Measurements from ENCODE around the gene HDAC2. TPM values are rescaled to one million over a fixed set of nuclear protein-coding genes. Genes with fewer than 3 reads are reported as not detected.
"Not testable (repeated sequence)": the region's sequence is repeated elsewhere in the genome, so short reads cannot be mapped to it uniquely, and the experiment has no call there.

The HDAC2 gene
- polyA plus RNA-seq, 1 donor from 2014 or later: 68.6 TPM

DNA sequence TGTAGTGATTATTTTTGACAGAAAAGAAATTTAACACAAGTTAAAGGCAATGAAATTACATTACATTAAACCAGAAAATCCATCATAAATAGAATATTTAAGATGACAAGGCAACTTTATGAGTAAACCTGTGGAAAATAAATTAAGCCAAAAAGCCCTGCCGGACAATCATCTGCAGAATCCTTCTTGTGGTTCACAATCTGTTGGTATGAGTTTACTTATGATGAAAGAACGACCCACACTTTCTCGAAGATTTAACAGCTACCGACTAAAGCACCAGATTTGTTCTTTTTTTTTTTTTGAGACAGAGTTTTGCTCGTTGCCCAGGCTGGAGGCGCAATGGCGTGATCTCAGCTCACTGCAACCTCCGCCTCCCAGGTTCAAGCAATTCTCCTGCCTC lies 21.4 kb downstream of the HDAC2 start:
- H3K27me3 Mint-ChIP-seq: no peaks in the 10 kb centered on the region
- no peak overlapping the region for H3K27ac Mint-ChIP-seq
- peaks cover 3% of the 10 kb centered on the region for H3K36me3 Mint-ChIP-seq
- no peak overlapping the region for H3K4me3 Mint-ChIP-seq
- H3K9me3 Mint-ChIP-seq: no peaks in the 10 kb centered on the region
- peaks cover 0 to 4% (median 0%) of the 10 kb centered on the region in 3 donors for H3K4me1 Mint-ChIP-seq

DNA sequence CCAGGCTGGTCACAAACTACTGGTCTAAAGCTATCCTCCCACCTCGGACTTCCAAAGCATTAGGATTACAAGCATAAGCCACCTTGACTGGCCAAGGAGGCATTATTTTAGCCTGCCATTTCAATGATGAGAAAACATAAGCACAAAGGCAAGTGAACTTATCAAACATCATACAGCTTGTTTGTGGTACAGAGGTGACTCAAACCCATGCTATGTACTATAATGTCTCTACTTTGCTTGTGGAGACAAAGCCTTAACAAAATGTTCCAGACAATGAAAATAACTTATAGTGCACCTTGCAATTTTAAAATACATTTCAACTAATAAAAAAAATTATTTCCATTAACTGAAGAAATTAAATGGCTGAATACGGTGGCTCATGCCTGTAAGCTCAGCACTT lies 26.2 kb downstream of the HDAC2 start:
- Mint-ChIP-seq H3K4me3 (no peak overlapping the region), H3K27ac (no peak overlapping the region), H3K4me1 (peaks cover 0 to 4% (median 0%) of the 10 kb centered on the region in 3 donors), H3K27me3 (no peaks in the 10 kb centered on the region), H3K36me3 (peaks cover 3% of the 10 kb centered on the region), H3K9me3 (no peaks in the 10 kb centered on the region)

DNA sequence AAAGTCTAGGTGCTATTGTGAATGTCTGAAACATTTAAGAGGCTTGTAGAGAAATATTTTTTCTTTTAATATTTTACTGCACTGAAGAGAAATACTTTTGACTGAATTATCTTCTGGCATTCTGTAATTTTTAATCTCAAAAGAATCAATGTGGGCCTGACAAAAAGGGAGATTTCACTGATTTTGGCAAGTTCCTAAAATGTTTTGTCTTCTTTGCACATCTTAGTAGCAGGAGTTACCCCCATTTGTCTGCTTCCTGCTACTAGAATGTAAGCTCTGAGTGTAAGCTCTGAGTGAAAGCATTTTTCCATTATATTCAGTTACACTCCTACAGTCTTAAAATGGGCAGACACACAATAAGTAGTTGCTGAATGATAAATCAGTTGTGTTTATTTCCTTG lies 31.1 kb downstream of the HDAC2 start:
- Mint-ChIP-seq H3K36me3 (peaks cover 4% of the 10 kb centered on the region), H3K27me3 (no peaks in the 10 kb centered on the region), H3K4me3 (no peak overlapping the region), H3K9me3 (no peaks in the 10 kb centered on the region), H3K4me1 (no peaks in the 10 kb centered on the region), H3K27ac (no peak overlapping the region)

DNA sequence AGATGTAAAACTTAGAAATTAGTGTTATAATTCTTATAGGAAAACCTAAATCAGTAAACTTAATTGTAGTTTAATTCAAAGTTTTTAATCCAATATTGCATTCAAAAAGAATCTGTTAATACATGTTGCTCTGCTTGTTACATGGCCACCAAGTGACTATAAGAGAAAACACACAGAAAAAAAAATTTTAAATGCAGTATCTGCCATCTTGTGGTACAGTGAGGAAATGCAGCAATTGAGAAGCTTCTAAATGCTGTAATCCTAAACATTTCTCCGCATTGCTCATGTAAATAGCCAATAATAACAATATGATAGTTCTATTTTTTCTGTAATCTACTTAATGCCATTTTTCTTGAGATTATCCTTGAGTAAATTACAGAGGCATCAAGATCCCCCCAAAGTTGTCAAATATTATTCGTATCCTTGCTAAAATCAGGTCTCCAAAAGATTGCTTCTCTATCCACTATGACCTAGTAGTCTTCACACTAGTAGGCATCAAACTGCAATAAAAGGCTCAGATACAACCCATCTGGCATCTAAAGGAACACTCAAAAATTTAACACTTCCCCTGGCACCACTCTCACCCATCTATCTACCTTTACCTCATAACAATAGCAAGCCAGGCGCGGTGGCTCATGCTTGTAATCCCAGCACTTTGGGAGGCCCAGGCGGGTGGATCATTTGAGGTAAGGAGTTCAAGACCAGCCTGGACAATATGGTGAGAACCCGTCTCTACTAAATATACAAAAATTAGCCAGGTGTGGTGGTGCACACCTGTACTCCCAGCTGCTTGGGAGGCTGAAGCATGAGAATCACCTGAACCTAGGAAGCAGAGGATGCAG lies 34.6 kb downstream of the HDAC2 start:
- Mint-ChIP-seq H3K9me3 (peaks cover 0 to 2% (median 0%) of the 10 kb centered on the region in 3 donors), H3K4me3 (no peak overlapping the region), H3K27me3 (no peaks in the 10 kb centered on the region), H3K4me1 (no peaks in the 10 kb centered on the region), H3K27ac (peak overlapping the region in 1 of 3 donors; percentile 3), H3K36me3 (peaks cover 4% of the 10 kb centered on the region)

DNA sequence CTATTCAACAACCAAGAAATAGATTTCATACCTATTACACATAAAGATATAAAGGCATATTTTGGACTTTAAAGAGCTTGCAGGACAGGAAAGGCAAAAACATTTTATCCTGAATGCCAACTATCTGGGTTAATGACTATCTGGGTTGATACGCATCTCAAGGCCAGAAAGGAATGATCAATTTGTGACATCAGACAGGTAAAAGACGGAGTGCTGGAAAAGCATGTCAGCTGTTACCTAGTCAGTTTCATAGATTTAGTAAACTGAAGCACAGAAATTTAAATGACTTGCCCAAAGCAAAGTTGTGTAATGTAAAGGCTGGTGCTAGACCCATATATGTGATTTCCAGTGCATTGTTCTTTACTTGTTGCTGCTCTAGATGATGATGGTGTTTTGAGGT lies 36.8 kb downstream of the HDAC2 start:
- no peaks in the 10 kb centered on the region for H3K4me1 Mint-ChIP-seq
- H3K36me3 Mint-ChIP-seq: peaks cover 6% of the 10 kb centered on the region
- H3K27ac Mint-ChIP-seq: no peak overlapping the region
- H3K27me3 Mint-ChIP-seq: no peaks in the 10 kb centered on the region
- H3K4me3 Mint-ChIP-seq: no peak overlapping the region
- H3K9me3 Mint-ChIP-seq: peaks cover 0 to 8% (median 8%) of the 10 kb centered on the region in 3 donors

DNA sequence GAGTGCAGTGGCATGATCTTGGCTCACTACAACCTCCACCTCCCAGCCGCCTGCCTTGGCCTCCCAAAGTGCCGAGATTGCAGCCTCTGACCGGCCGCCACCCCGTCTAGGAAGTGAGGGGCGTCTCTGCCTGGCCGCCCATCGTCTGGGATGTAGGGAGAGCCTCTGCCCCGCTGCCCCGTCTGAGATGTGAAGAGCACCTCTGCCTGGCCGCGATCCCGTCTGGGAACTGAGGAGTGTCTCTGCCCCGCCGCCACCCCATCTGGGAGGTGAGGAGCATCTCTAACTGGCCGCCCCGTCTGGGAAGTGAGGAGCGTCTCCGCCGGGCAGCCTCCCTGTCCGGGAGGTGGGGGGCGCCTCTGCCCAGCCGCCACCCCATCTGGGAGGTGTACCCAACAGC lies 39.0 kb downstream of the HDAC2 start:
- not testable (repeated sequence) for H3K36me3 Mint-ChIP-seq, H3K4me1 Mint-ChIP-seq, H3K27ac Mint-ChIP-seq, H3K4me3 Mint-ChIP-seq, H3K27me3 Mint-ChIP-seq
- peaks cover 0 to 13% (median 8%) of the 10 kb centered on the region in 3 donors for H3K9me3 Mint-ChIP-seq

DNA sequence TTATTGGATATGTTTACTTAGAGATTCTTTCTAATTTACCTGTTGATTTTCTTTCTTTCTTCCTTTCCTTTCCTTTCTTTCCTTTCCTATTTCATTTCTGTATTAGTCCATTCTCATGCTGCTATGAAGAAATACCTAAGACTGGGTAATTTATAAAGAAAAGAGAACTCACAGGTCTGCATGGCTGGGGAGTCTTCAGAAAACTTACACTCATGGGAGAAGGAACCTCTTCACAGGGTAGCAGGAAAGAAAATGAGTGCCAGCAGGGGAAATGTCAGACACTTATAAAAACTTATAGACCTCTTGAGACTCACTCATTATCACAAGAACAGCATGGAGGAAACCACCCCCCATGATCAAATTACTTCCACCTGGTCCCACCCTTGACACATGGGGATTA lies 40.8 kb downstream of the HDAC2 start:
- Mint-ChIP-seq H3K36me3 (peaks cover 6% of the 10 kb centered on the region), H3K9me3 (peaks cover 0 to 13% (median 8%) of the 10 kb centered on the region in 3 donors), H3K4me3 (peak overlapping the region in 1 of 4 donors; percentile 41)

DNA sequence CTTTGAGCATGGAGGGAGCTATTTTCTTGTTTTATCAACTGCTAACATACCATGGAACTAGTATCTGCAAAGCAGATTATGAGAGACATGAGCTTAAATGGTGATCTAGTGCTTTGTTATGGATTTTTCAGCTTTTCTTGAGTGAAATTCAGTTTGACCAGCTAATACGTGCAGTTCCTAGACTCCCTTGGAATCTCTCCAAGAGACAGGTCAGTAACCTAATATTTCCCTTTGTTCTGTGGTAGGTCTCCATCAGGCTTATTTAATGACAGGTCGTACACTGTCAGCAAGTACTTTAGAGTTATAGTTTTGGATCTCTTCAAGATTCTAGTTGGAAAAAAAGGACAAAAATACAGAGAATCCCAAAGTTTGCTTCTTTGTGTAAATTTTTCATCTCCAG lies 43.9 kb downstream of the HDAC2 start:
- Mint-ChIP-seq H3K4me1 (no peaks in the 10 kb centered on the region), H3K9me3 (peaks cover 0 to 11% (median 8%) of the 10 kb centered on the region in 3 donors), H3K36me3 (peaks cover 4% of the 10 kb centered on the region), H3K27ac (no peak overlapping the region), H3K4me3 (no peak overlapping the region), H3K27me3 (no peaks in the 10 kb centered on the region)

More for the DNA sequence above, 40.8 kb downstream of the HDAC2 start:
- Mint-ChIP-seq H3K27ac (no peak overlapping the region), H3K4me1 (no peaks in the 10 kb centered on the region), H3K27me3 (no peaks in the 10 kb centered on the region)

DNA sequence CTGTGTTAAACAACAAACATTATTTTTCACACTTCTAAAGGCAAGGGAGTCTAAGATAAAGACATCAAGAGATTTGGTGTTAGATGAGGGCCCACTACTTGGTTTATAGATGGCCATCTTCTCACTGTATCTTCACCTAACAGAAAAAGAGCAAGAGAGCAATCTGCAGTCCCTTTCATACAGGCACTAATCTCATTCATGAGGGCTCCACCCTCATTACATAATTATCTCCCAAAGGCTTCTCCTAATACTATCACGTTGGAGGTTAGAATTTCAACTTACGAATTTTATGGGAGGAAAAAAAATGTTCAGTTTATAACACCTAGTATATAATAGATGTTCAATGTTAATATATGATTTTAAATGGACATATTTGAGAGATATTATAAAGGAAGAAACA lies 45.6 kb downstream of the HDAC2 start:
- Mint-ChIP-seq H3K4me3 (no peak overlapping the region), H3K9me3 (peaks cover 0 to 11% (median 8%) of the 10 kb centered on the region in 3 donors), H3K27me3 (no peaks in the 10 kb centered on the region), H3K36me3 (peaks cover 4% of the 10 kb centered on the region), H3K27ac (no peak overlapping the region), H3K4me1 (peaks cover 0 to 4% (median 4%) of the 10 kb centered on the region in 3 donors)

DNA sequence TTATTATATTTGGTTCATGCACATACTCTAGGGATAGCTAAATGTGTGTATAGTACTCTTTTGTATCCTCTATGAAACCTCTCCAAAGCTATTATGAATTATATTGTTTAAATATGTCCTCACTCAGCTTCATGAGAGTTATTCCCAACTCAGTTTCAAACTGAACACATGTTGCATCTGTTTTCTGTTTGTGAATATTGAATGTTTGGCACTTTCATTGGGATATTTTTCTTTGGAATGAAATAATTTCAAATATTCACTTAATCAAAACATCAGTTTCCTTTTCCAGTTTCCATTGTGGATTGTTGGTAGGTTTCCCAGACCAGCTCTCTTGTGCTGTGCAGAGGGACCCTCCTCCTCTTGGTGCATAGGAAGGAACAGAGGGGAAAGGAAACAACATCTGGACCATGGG lies 46.6 kb downstream of the HDAC2 start:
- Mint-ChIP-seq H3K27ac (no peak overlapping the region), H3K9me3 (peaks cover 0 to 5% (median 2%) of the 10 kb centered on the region in 3 donors), H3K4me3 (no peak overlapping the region), H3K4me1 (peaks cover 1 to 5% (median 4%) of the 10 kb centered on the region in 3 donors), H3K36me3 (peaks cover under 1% of the 10 kb centered on the region), H3K27me3 (no peaks in the 10 kb centered on the region)

DNA sequence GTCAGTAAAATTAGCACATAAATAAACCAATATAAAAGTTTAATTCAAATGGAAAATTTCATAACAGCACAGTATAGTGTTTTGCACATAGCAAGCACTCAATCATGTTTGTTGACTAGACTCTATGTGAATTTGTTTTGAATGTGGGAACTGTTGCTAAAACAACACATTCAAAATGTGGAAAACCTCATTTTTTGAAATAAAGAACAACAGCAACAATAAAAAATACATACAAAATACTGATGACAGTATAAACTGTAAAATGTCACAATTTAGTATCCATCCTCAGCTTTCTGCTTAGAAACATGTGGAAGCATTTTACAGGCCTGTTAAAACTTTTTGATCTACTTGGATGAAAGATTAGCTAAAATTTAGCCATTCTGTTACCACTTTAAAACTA lies 47.4 kb downstream of the HDAC2 start:
- Mint-ChIP-seq H3K27me3 (no peaks in the 10 kb centered on the region), H3K4me1 (peaks cover 2 to 5% (median 4%) of the 10 kb centered on the region in 3 donors), H3K4me3 (no peak overlapping the region), H3K36me3 (no peaks in the 10 kb centered on the region), H3K27ac (no peak overlapping the region), H3K9me3 (no peaks in the 10 kb centered on the region)

DNA sequence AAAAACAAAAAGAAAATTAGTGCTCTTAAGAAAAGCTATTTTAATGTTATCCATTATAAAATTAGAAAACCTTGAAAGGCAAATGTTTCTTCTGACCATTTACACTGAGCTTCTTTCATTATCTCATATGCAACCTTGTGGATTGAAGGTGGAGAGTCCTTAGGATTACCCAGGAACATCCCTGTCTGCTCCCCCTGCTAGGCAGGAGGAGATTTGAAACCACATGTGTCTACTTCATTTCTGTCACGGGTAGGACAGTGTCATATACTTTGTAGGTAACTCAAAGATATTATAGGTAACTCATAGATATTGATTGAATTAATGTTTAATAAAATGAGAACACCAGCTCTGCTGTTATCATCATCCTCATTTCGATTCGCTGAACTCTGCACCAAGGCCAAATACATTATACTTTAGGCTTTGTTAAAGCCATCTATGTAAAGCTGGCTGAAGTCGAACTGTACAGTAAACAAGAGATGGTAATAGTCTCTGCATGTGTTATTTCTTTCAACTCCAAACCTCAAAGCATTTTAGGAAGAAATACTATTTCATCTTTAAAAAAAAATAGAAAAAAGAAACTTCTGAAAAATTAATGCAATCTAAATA lies 49.5 kb downstream of the HDAC2 start:
- no peaks in the 10 kb centered on the region for H3K36me3 Mint-ChIP-seq
- no peak overlapping the region for H3K27ac Mint-ChIP-seq
- H3K4me1 Mint-ChIP-seq: peaks cover 2 to 5% (median 4%) of the 10 kb centered on the region in 3 donors
- H3K4me3 Mint-ChIP-seq: no peak overlapping the region
- H3K9me3 Mint-ChIP-seq: no peaks in the 10 kb centered on the region
- no peaks in the 10 kb centered on the region for H3K27me3 Mint-ChIP-seq

DNA sequence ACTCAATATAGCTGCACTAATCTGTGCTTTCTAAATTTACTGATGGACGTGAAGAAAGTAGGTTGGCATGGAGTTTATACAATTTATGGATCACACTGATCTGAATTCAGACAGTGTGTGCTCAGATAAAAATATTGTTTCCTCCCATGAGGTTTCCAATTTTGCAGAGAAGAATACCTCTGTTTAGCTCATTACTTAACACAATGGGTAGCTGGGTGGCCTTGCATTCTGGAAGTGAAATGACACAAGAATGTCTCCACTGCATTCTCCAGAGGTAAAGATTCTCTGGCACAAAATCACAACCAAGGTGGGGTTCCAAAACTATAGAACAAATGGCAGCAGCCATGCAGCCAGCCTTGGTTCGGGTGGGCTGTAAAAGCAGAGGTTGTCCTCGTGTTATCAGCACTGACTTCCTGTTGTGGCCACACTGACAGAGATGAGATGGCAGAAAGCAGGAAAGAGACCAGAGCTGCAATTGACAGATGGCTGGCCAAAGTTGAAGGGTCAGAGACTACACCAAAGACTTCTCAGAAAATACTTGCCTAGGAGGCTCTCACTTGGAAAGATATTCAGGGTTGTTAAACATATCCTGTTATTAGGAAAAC lies 50.2 kb downstream of the HDAC2 start:
- Mint-ChIP-seq H3K4me1 (peaks cover 2 to 5% (median 4%) of the 10 kb centered on the region in 3 donors), H3K27me3 (no peaks in the 10 kb centered on the region), H3K27ac (no peak overlapping the region), H3K36me3 (no peaks in the 10 kb centered on the region), H3K4me3 (no peak overlapping the region), H3K9me3 (no peaks in the 10 kb centered on the region)

DNA sequence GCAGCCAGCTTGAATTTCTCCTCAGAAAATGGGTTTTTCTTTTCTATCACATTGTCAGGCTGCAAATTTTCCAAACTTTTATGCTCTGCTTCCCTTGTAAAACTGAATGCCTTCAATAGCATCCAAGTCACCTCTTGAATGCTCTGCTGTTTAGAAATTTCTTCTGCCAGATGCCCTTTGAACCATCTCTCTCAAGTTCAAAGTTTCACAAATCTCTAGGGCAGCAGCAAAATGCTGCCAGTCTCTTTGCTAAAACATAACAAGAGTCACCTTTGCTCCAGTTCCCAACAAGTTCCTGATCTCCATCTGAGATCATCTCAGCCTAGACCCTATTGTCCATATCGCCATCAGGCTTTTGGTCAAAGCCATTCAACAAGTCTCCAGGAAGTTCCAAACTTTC lies 60.7 kb downstream of the HDAC2 start:
- not testable (repeated sequence) for H3K9me3 Mint-ChIP-seq, H3K27ac Mint-ChIP-seq, H3K36me3 Mint-ChIP-seq, H3K27me3 Mint-ChIP-seq, H3K4me3 Mint-ChIP-seq, H3K4me1 Mint-ChIP-seq

DNA sequence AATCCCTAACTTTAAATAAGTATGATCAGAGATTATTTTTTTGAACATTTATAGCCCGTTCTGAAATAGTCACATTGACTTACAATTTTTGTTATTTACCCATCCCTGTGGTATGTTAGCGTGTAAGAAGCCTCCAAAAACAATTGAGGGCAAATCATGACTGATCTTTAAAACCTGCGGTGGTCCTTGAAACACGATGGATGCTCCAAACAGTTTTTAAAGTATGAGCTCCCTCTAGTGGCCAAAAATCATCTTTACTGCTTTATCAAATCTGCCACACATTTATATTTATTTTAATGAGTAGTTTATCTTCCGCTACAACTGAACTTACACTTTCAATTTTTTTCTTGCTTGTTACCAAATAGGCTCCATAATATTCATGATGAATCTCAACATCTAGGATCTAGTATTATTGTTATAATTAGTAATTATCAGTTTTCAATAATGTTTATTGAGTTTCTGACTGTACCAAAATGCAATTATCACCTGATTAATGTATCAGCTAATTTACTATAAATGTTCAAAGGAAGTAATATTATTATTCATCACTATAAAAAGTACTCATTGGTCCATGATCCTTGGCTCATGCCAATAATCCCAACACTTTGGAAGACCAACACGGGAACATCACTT lies 61.6 kb downstream of the HDAC2 start:
- H3K9me3 Mint-ChIP-seq: no peaks in the 10 kb centered on the region
- H3K27me3 Mint-ChIP-seq: no peaks in the 10 kb centered on the region
- no peaks in the 10 kb centered on the region for H3K36me3 Mint-ChIP-seq
- no peak overlapping the region for H3K27ac Mint-ChIP-seq
- no peak overlapping the region for H3K4me3 Mint-ChIP-seq
- peaks cover 0 to 2% (median 0%) of the 10 kb centered on the region in 3 donors for H3K4me1 Mint-ChIP-seq

Measured in IgD-negative memory B cell (primary cell).